Fibroblast of skin of left biceps (primary cell): ENCODE results near the gene HS3ST3B1.
A peak's percentile ranks its signal among the peaks of the same experiment; 100 is the strongest.

Source experiments
- DNase-seq, 2 experiments: peaks; one replicate each; pipeline ENCODE4 v3.0.0-alpha.2; 2013; ENCODE audit warnings: low read depth in 2 of 2

The HS3ST3B1 gene

DNA sequence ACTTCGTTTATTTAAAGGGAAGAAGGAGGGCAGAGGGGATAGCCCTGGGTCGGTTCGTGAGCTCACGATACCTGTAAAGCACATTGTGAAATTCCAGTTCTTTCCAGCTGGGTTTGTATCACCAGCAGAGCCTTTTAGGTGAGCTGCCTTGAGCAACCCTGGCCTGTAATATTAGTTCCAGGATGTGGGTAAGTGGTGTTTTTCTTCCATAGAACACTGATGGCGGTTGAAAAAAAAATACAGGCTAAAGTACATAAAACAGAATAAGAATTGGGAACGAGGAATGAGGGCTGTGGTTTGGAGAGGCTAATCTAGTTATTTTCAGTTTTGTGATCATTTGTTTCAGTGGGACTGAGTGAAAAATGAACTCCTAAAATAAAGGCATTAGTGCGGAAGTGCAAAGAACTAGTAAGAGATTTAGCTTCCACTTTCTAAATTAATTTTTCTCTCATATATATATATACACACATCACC lies 20.6 kb downstream of the HS3ST3B1 start:
- DNase-seq = no peak

DNA sequence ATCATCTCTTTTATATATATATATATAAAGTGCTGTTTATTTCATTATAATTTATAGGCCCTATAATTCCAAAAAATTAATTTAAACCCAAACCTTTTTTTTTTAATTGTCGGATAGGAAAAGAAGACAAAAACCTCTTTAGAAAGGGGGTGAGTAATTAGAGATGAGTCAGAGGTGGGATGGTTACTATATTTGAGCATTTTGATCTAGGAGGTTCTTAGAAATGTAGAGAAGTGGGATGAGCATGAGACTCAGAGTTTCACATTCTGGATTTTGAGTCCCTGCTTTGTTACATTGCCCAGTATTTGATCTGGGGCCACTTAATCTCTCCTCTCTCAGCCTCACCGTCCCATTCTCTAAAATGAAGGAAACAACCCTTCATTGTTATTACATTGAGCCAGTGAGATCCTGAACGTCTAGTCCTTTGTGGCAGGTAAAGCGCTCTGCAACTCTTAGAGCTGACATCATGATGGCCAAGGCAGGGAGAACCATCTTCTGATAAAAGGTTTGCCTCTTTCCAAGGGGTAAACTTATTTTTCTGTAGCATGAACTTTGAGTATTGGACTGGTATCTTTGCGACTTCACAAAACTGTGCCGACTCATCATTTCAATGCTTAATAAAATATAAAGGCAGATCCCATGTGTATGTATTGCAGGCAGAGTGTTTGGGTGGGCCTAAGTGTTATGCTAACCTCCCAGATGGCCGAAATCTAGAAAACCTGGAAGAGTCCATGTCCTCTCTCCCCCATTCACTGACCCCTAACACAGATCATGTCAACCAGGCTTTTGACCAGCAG lies 21.3 kb downstream of the HS3ST3B1 start:
- DNase-seq = no peak

DNA sequence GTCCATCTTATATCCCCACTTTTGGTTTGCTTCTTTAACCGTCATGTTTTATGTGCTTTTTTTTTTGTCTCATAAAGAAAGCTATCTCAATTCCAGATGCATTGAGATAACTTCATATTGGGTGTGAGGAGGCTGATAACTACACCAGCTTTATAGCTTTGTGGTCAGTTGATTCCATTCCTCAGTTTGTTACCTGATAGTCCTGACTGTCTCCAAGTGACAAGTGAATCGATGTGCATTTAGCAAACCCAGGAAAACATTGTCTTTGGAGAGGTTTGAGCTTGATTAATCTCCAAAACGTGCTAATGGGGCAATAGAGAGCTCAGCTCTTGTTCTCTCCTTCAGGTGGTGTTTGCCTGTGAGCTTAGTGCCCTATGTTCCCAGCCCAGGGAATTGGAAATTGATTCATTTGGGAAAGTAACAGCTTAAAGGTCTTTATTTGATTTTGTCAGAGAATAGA lies 22.7 kb downstream of the HS3ST3B1 start:
- no peak for DNase-seq

DNA sequence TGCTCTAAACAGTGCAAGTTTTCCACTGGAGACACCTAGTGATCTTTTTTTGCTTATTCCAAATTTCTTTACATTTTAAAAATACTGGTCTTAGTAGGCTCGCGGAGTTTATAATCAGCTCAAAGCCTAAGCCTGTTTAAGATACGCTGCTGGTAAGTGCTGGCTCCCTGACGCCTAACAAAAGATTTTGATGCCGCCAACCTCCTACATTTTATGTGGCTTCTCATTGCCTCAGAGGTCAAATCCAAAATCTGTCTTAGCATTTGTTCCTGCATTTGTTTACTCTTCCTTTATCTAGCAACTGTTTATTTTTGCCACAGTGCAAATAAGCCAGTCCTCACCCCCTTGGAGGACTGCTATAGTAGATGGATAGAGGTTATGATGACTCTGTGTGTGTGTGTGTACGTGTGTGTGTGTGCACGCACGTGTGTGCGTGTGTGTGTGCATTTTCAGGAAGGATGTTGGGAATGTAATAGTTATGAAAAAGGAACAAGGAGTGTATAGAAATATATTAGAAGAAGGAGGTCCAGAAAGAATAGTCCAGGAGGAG lies 24.8 kb downstream of the HS3ST3B1 start:
- DNase-seq = no peak

DNA sequence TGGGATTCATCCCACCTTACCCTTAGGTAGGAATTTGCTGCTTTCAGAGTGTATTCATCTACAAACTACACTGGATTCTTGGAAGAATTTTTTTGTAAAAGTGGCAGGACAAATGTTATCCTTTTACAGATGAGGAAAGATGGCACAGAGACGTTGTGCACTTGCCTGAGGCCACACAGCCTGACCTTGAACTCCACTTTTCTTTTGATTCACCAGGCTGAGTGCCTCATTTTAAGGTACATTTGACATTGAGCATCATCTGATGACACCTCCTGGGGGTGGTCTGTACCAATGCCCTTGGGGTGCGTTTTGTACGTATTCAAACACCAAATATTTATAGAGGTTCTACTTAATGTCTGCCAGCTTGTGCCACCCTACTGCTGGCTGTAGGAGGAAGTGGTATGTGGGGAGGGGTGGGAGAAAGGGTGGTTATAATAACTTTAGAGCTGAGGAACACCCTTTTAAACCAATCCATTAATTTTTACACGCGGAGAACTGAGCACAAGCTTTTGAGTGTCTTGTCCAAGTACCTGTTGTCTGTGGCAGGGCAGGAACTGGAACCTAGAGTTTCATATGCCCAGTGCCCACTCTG lies 29.1 kb downstream of the HS3ST3B1 start:
- DNase-seq = no peak

DNA sequence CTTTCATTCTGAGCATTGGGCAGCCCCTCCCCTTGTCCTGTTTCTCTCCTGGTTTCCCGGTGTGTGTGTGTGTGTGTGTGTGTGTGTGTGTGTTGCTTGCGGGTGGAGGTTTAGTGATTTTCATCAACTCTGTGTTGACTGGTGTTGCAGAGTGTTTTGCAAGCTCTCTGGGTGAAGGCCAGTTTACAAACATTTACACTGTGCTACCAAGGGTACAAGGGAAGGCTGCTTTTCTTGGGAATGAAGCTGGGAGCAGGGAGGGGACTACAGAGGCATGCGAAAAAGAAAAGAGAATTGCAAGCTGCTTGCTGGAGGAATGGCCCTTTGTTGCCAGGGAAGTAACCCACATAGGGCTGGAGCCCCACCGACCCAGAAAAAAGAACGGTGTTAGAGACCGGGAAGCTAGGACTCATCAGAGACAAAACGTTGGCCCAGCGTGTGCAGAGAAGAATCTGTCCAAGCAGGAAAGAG lies 29.6 kb downstream of the HS3ST3B1 start:
- DNase-seq = peak in 1 of 2 experiments; percentile 30

DNA sequence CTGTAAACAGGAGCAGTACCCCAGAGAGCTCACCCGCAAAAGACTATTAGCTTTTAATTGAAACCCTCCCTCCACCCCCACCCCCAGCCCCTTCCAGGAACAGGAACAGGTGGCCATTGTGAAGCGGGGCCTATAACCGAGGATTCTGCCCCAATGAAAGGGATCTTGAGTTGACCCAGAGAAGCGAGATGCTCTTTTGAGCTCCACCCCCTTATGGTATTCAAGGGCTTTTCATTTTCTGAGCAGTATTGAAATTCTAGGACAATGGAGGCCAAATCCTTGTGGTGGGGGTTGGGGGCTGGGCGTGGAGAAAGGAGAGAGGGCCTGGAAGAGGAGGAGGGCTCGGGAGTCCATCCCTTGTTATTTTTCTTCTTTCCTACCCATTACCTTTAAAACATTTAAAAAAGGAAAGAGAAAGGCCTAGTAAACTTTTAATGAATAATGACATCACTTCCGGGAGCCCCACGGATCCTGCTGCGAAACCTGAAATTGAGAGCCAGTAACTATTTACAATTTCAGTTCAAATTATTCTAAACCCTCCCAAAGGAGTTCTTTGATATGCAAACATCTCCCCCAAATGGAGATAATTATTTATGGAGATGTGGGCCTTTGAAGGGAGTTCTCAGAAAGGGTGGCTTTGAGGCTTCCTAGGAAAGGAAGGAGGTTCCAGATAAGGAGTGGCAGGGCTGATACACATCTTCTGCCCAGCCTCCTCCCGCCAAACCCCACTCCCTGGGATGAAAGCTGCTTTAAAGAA lies 30.5 kb downstream of the HS3ST3B1 start:
- DNase-seq = no peak

DNA sequence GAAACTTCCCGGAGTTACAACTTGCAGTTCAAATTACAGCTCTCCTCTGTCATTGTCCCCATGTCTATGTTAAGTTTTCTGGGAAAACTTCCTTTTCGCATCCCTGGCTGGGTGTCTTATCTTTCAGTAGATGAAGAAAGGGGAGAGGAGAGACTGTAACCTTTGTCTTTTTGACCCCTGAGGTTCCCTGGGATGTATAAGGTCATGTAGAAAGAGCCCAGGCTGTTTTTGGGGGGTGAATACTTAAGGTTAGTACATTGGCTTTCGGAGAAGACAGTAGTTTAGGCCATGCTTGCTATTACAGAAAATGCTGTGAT lies 31.1 kb downstream of the HS3ST3B1 start:
- DNase-seq = no peak

DNA sequence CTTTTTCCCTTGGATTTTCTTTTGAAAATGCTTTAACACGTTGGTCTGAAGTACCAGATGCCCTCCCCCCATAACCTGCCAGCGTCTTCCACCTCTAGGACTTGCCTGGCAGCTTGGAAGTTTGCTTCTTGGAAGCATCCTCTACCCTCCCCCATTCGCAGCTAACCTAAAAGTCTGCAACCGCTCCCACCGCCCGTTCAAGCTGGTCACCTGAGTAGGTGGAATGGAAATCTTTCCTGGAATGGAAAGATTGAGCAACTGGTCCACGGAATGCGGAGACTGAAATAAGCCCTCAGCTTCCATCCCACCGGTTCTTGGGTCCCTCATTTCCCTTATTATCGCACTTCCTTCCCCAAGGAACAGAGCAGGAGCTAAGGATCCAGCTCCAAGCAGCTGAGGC lies 31.4 kb downstream of the HS3ST3B1 start:
- DNase-seq = no peak

DNA sequence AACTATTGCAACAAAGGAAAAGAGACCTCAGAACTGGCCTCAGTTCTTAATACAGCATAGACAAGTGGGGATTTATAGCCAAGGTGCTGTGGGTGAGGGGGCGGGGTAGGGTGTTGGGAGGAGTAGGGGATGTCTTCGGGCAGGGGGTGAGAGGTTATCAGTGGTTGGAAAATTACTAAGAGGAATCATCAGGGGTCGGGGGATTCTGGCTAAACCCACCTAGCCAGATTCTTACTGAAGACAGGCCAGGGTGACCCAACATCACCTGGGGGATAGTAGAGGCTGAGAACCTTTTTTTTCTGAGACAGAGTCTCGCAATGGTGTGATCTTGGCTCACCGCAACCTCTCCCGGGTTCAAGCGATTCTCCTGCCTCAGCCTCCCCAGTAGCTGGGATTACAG lies 32.6 kb downstream of the HS3ST3B1 start:
- DNase-seq = no peak

DNA sequence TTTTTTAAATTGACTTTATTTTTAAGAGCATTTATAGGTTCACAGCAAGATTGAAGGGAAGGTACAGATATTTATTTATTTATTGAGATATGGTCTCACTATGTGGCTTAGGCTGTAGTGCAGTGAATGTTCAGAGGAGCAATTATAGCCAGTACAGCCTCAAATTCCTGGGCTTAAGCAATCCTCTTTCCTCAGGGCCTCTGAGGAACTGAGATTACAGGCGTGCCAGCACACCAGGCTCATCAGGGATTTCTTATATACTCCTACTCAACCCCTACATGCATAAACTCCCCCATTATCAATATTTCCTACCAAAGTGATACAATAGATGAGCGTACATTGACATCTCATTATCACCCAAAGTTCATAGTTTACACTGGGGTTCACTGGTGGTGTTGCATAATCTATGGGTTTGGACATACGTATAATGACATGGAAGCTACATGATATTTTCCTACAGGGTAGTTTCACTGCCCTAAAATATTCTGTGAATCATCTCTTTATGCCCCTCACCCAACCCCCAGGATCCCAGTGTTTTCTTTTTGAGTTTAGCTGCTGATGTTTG lies 33.5 kb downstream of the HS3ST3B1 start:
- DNase-seq = no peak

DNA sequence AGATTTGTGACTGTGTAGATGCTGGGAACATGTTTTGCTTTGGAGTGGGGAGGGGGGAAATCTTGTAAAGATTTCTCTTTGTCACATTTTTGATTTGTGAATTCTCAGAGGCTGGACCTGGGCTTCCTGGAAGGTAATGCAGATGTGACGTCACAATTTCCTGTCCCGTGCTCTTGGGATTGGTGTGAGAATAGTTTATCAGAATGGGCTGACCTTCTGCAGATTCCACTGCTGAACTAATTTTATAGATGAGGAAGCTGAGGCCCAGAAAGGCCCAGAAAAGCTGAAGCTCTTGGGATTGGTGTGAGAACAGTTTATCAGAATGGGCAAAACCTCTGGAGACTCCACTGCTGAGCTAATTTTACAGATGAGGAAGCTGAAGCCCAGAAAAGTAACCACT lies 34.0 kb downstream of the HS3ST3B1 start:
- no peak for DNase-seq

DNA sequence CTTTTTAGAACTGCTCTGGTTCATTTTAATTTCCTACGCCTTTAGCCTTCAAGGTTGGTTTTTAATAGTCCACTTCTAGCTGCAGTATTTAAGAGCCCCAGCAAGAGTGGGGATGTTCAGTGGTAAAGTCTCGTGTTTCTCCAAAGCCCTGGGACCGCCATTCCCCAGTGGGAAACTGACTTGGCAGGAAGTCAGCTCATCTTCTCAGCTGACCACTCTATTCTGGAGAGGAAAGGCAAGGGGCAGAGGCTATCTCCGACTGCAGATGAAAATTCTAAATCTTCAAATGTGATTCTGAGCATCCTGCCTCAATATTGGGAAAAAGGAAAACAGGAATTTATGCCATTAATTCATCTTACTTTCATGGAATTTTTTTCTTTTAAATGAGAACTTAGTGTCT lies 35.5 kb downstream of the HS3ST3B1 start:
- no peak for DNase-seq

DNA sequence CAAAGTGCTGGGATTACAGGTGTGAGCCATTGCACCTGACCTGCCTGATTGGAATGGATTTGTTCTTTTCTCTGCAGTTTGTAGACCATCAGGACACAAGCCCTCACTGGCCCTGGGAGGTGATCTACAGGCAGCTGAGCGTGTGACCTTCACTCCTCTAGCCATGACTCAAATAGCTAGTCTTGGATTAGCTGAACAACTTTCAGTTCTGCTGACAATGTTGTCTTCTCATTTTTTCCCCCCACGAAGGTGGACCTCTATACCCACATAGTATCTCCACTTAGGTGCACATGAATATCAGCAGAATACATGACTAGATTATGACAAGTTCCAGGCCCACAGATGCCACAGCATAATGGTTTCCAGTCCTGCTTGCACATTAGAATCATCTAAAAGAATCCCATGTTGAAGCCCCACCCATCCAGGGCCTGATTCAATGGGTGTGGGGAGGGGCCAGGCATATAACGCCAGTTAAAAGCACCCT lies 36.8 kb downstream of the HS3ST3B1 start:
- no peak for DNase-seq

DNA sequence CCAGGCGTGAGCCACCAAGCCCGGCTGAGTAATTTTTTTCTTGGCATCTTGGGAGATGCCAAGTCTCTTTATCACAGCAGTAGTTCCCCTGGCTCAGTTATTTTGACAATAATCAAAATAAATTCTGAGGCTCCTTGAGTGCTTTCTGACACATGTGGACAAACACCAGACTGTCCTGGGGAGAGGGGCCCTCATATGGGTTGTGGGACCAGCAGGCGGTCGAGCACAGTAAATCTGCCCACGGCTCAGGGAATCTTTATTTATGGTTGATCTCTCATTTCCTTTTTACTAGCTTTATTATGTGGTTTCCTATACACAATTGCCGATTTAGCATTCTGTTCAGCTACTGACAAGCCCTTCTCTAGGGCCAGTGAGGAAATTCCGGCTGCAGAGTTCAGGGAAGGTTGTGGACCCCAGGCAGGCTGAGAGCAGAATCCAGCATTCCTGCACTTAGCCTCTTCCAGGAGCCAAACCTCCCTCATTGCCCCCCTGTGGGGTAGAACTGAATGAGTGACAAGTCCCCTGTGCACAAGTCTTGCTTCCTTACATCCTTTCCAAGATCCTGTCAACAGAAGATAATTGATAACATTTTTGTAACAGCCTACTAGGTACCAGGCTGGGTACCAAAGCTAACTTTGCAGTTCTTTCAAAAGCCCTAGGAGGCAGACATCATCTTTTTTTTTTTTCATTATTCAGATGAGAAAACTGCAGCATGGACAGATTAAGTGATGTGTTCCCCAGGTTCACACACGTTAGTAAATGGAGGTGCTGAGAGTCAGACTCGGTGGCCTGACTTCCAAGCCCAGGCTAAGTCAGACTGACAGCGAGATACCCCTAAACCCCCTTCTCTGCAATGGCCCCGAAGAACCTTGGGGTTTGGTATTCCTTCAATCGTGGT lies 40.2 kb downstream of the HS3ST3B1 start:
- no peak for DNase-seq

DNA sequence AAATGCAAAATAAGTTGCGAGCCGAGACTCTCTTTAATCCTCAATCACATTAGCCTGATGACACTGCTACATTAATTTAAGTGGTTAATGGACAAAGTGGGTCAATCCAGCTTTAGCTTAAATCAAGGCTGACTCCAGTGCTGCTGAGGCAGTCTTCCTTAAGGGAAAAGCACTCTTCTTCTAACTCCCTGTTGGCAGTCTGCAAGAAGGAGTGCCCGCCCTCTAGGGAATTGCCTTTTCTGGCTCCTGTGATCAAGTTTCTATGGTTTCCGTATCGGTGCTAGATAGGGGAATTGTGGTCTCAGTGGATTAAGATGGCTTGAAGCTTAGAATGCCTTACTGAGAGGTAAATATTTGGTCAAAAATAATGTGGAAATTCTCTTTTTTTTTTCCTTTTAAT lies 41.0 kb downstream of the HS3ST3B1 start:
- no peak for DNase-seq

DNA sequence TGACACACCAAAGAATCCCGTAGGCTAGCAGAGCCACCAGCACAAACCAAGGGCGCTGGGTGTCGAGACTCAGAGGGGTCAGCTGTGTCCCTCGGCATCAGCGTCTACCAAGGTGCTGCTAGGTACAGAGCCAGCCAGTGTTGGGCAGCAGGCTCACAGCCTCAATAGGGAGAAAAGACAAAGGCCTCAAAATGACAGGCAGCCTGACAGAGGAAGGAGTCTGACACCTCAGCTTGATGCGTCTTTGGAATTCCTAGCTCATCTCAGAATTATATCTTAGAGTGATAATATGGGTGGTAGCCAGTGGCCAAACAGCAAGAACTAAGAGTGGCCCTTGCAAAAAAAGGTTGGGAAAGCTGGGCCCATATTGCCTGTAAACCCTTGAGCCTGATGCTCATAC lies 45.9 kb downstream of the HS3ST3B1 start:
- no peak for DNase-seq

DNA sequence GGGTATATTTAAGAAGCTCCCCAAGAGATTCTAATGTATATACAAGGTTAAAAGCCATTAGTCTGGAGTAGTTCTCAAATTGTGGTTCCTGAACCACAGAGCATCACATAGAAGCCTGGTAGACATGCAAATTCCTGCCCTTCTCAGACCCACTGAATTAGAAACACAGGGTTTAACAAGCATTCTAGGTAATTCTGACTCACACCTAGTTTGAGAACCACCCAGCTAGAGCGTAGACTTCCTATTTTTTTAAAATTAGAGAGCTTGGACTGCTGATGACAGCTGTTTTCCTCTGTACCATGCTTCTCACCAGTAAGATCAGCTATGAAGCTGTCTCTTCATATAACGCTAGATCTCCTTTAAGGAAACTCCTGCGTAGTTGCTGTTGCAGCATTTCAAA lies 50.6 kb downstream of the HS3ST3B1 start:
- no peak for DNase-seq

DNA sequence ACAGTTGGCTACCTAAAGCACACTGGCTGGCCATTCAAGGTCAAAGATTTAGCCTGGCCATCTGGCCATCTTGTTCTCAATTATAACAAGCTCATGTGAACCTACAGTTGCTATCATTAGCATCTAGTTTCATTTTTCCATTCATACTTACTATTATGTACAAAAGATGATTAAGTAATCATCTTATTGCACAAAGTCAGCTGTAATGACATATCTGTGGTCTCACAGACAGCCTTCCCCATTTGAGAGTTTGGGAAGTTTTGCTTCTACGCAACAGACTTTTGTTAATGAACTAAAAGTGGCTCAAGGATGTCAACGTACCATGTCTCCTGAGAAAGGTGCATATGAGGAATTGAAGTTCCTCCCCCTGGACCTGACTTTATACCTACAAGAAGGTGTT lies 51.3 kb downstream of the HS3ST3B1 start:
- no peak for DNase-seq

DNA sequence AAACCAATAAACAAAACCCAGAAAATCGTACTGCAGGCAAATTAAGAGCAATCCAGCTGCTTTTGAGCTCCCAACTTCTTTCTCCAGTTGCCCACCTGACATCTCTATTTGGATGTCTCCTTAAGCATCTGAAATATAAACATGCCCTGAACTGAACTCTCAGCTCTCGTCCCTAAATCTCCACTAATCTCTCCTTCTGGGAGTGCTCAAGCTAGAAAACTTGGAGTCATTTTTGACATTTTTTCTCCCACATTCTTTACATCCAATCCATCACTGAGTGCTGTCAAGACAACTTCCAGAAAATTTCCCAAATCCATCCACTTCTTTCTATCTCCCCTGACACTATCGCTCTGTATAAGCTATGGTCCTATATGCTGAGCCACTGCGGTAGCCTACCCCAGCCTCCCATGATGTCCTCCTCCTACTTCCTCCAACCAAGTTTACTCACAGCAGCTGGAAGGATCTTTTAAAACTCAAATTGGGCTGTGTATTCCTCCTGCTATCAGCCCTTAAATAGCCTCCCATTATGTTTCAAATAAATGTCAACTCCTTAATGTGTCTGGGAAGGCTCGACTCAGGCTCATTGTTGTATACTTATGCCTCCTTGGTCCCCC lies 53.1 kb downstream of the HS3ST3B1 start:
- DNase-seq = peak; percentile 17 to 33
